HG03280 (cell line): ENCODE measurements around the gene OR4M2.
"Not testable (repeated sequence)": the region's sequence is repeated elsewhere in the genome, so short reads cannot be mapped to it uniquely, and the experiment has no call there.

Experiments used
- ATAC-seq: cut with Tn5 transposase; IDR thresholded peaks from one replicate; pipeline ENCODE4 v1.9.1; 2021; ENCODE audit warnings: mild to moderate bottlenecking, moderate library complexity; ENCODE audit not compliant: unreplicated experiment

Gene OR4M2

GRCh38 chr15:22080227-22080626, at the start of gene OR4M2:
OR4M2 (plus strand) TSS chr15:22080527; CDS start chr15:22080625, 98 bp downstream.
- ATAC-seq, result not testable (repeated sequence)

GRCh38 chr15:22069267-22069666, 11.1 kb upstream of the OR4M2 start:
- not testable (repeated sequence) for ATAC-seq

- not testable (repeated sequence) for ATAC-seq
Observed at GRCh38 chr15:22081386-22081785, 1.1 kb downstream of the OR4M2 start.

GRCh38 chr15:22098616-22099253, 18.4 kb downstream of the OR4M2 start:
- ATAC-seq, result not testable (repeated sequence)

GRCh38 chr15:22099289-22099891, 19.1 kb downstream of the OR4M2 start:
- not testable (repeated sequence) for ATAC-seq

DNA sequence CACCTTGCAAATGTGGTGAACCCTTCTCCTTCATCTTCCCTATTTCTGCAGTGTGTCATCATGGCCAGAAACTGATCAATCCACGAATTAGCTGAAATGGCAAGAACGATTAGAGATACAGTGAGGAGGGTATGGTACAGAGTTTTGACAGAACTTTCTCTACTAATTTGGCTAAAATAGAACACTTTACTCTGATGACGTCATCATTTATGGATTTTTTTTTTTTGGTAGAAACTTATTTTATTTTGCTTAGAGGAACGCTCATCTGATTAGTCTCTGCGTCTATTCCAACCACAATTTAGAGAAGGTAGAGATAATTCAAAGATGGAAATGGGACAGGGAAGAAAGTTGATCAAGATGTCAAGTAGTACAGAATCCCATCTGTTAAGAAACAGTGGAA, 41.7 kb downstream of the OR4M2 start:
- not testable (repeated sequence) for ATAC-seq
